Measurements from ENCODE around the gene HLX. TPM values are rescaled to one million over a fixed set of nuclear protein-coding genes. Genes with fewer than 3 reads are reported as not detected.
A peak's percentile ranks its signal among the peaks of the same experiment; 100 is the strongest.

Gene HLX
- total RNA-seq, 1 donor: 19.9 TPM

- no peak overlapping the region for H3K4me3 ChIP-seq (ENCODE audit: low read depth, low read length)
- peak; percentile 16 for DNase-seq (ENCODE audit: low read depth)
- TF ChIP-seq CTCF (IDR thresholded peaks at IDR 0.05; ENCODE audit: insufficient read depth, low read depth, low read length): no peak
Measured at GRCh38 chr1:220843481-220844011, 35.7 kb upstream of the HLX start.

- no peak for DNase-seq (ENCODE audit: low read depth)
- no peak overlapping the region for H3K4me3 ChIP-seq (ENCODE audit: low read depth, low read length)
- no peak for TF ChIP-seq CTCF (IDR thresholded peaks at IDR 0.05; ENCODE audit: insufficient read depth, low read depth, low read length)
Measured at GRCh38 chr1:220852408-220852807, 26.8 kb upstream of the HLX start.

- no peak for TF ChIP-seq CTCF (IDR thresholded peaks at IDR 0.05; ENCODE audit: insufficient read depth, low read depth, low read length)
- no peak for DNase-seq (ENCODE audit: low read depth)
Measured at GRCh38 chr1:220872296-220872695, 6.9 kb upstream of the HLX start.

GRCh38 chr1:220873087-220873486 lies 6.2 kb upstream of the HLX start:
- no peak for TF ChIP-seq CTCF (IDR thresholded peaks at IDR 0.05; ENCODE audit: insufficient read depth, low read depth, low read length)
- no peak for DNase-seq (ENCODE audit: low read depth)
- no peak overlapping the region for H3K4me3 ChIP-seq (ENCODE audit: low read depth, low read length)

More at GRCh38 chr1:220872296-220872695, 6.9 kb upstream of the HLX start:
- H3K4me3 ChIP-seq (ENCODE audit: low read depth, low read length): no peak overlapping the region

- DNase-seq (ENCODE audit: low read depth): peak; percentile 56
- peak; percentile 74 for TF ChIP-seq CTCF (IDR thresholded peaks at IDR 0.05; ENCODE audit: insufficient read depth, low read depth, low read length)
- H3K4me3 ChIP-seq (ENCODE audit: low read depth, low read length): no peak overlapping the region
Measured at GRCh38 chr1:220873868-220874655, 5.2 kb upstream of the HLX start.

GRCh38 chr1:220875260-220875659 lies 4.0 kb upstream of the HLX start:
- DNase-seq (ENCODE audit: low read depth): no peak
- no peak overlapping the region for H3K4me3 ChIP-seq (ENCODE audit: low read depth, low read length)
- no peak for TF ChIP-seq CTCF (IDR thresholded peaks at IDR 0.05; ENCODE audit: insufficient read depth, low read depth, low read length)
